BE2C (cell line): ENCODE measurements around the gene TTC31.

Experiments used
- DNase-seq: peaks from one replicate; pipeline ENCODE4 v3.0.0-alpha.2; 2020
- H3K27me3 ChIP-seq: fragments of 250-450 bp; sonication (Bioruptor Pico); 2 replicates; pipeline ENCODE4 v1.5.1; 2020; ENCODE audit warnings: mild to moderate bottlenecking
- H3K36me3 ChIP-seq: fragments of 250-450 bp; sonication (Bioruptor Pico); 2 replicates; pipeline ENCODE4 v1.5.1; 2020; ENCODE audit warnings: mild to moderate bottlenecking
- H3K4me1 ChIP-seq: fragments of 250-450 bp; sonication (Bioruptor Pico); 2 replicates; pipeline ENCODE4 v1.5.1; 2020
- H3K4me3 ChIP-seq: 2 replicates; pipeline ENCODE4 v1.5.1; 2011; ENCODE audit warnings: low read depth, low read length
- H3K9me3 ChIP-seq: fragments of 250-450 bp; sonication (Bioruptor Pico); 2 replicates; pipeline ENCODE4 v1.5.1; 2020
- CTCF ChIP-seq: IDR thresholded peaks from 2 replicates; pipeline ENCODE4 v1.5.1; 2012; ENCODE audit warnings: mild to moderate bottlenecking, low read depth, low read length

The TTC31 gene

GRCh38 chr2:74524005-74524404, 41.1 kb downstream of the TTC31 start:
- H3K4me1 ChIP-seq: no peaks in the 10 kb centered on the region
- no peaks in the 10 kb centered on the region for H3K27me3 ChIP-seq
- no peak overlapping the region for H3K4me3 ChIP-seq
- H3K9me3 ChIP-seq: no peaks in the 10 kb centered on the region
- peaks cover 36% of the 10 kb centered on the region for H3K36me3 ChIP-seq
- no peak for TF ChIP-seq CTCF
- no peak for DNase-seq

- no peaks in the 10 kb centered on the region for H3K27me3 ChIP-seq
- H3K36me3 ChIP-seq: peaks cover 26% of the 10 kb centered on the region
- H3K4me1 ChIP-seq: no peaks in the 10 kb centered on the region
- no peaks in the 10 kb centered on the region for H3K9me3 ChIP-seq
- DNase-seq: no peak
- no peak for TF ChIP-seq CTCF
- no peak overlapping the region for H3K4me3 ChIP-seq
Measured at GRCh38 chr2:74524955-74525716, 42.3 kb downstream of the TTC31 start.

GRCh38 chr2:74525717-74526648, 43.1 kb downstream of the TTC31 start, which contains the start of gene DQX1:
Gene DQX1 (minus strand): TSS chr2:74526231. CDS start chr2:74525729, 502 bp downstream.
- no peak for TF ChIP-seq CTCF
- no peaks in the 10 kb centered on the region for H3K9me3 ChIP-seq
- no peaks in the 10 kb centered on the region for H3K4me1 ChIP-seq
- H3K27me3 ChIP-seq: no peaks in the 10 kb centered on the region
- no peak within 1 kb of the TSS for H3K4me3 ChIP-seq
- H3K36me3 ChIP-seq: peaks cover 26% of the 10 kb centered on the region
- DNase-seq: no peak

- TF ChIP-seq CTCF: no peak
- peaks cover 26% of the 10 kb centered on the region for H3K36me3 ChIP-seq
- no peaks in the 10 kb centered on the region for H3K27me3 ChIP-seq
- H3K9me3 ChIP-seq: no peaks in the 10 kb centered on the region
- H3K4me3 ChIP-seq: no peak overlapping the region
- no peaks in the 10 kb centered on the region for H3K4me1 ChIP-seq
- no peak for DNase-seq
Measured at GRCh38 chr2:74526649-74527230, 43.9 kb downstream of the TTC31 start.

GRCh38 chr2:74527741-74528140, 44.9 kb downstream of the TTC31 start:
- Histone ChIP-seq H3K4me1 (no peaks in the 10 kb centered on the region), H3K36me3 (peaks cover 30% of the 10 kb centered on the region), H3K4me3 (no peak overlapping the region)

More at GRCh38 chr2:74527741-74528140, 44.9 kb downstream of the TTC31 start:
- TF ChIP-seq CTCF: no peak
- H3K9me3 ChIP-seq: no peaks in the 10 kb centered on the region
- H3K27me3 ChIP-seq: no peaks in the 10 kb centered on the region
- DNase-seq: no peak
